Measurements from ENCODE around the gene THRB.
A peak's percentile ranks its signal among the peaks of the same experiment; 100 is the strongest.

THRB gene

GRCh38 chr3:24494618-24495325 is at the start of gene THRB:
TSS of gene THRB (minus strand) at chr3:24494850.
- DNase-seq: no peak

GRCh38 chr3:24541935-24542334 is 47.3 kb upstream of the THRB start:
- no peak for DNase-seq

DNA sequence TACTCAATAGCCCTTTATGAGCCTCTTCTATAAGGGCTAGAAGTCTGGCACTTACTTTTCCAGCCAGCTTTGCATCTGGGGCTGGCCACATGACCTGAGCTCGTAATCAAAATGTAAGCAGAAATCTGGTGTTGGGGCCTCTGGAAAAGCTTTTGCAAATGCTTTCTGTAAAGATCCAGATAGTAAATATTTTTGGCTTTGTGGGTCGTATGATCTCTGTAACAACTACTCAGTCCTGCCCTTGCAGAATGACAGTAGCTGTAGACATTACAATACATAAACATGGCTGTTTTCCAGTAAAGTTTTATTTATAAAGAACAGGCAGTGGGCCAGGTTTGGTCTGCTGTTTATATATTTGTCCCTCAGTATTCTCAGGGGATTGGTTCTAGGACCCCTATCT is 46.2 kb upstream of the THRB start:
- no peak for DNase-seq

DNA sequence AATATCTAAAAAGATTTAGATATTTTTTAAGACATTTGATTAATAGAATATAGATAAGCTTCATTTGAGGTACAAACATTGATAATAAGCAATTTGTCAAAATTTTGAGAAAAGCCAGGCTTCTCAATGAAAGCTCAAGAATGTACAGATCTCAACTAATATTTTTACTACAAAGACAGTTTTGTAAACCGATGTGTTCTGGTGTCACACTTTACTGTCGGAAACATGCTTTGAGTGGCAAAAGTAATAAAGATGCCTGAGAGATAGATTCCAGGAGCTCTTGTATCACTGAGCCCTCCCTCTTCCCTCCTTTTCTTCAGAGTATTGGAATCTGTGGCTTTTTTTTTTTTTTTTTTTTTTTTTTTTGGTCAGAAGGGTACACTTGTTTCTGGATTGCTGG is 45.0 kb upstream of the THRB start:
- no peak for DNase-seq

DNA sequence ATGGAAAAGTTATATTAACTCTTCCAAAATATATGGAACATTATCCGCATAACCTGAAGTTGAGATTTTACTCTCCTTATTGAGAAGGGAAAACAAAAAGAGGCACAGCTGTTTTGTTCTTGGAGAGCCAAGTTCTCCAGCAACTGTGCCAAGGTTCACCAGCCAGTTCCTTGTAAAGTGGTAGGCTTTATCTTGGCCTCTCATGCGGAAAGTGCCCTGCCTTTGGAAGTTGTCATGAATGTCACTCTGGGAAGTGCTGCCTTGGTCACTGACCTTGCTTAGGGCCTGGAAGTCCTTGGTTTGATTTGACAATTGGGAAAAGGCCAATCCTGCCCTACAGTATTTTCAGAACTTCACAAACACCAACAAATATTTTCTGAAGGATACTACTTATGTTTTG is 44.2 kb upstream of the THRB start:
- DNase-seq: no peak

DNA sequence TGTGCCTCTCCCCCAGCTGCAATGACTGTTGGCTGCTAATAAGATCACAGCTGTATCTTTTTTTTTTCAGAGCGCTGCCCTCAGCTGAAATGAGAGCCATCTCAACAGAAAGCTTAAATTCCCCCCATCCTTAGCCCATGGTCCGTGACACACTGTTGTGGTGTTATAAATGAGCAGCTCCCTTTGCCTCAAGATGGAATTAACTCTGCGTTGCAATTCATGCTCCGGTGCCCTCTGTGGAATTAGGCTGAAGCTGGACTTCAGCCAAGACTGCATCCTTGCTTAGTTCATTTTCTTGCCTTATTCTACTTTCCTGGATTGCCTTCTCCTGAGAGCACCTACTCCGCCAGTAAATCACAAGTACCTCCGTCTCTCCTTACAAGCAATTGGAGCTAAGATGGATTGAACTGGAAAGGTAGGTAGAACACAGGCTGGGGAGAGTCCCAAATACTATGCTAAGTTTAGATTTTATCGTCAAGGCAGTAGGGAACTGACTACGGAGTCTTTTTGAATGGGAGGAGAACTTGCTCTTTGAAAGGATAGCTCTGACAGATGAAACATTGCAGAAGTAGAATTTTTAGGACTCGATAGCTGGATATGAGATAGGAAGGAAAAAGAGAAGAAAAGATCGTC is 39.0 kb upstream of the THRB start:
- DNase-seq: no peak

GRCh38 chr3:24530471-24530870 is 35.8 kb upstream of the THRB start:
- DNase-seq: no peak

DNA sequence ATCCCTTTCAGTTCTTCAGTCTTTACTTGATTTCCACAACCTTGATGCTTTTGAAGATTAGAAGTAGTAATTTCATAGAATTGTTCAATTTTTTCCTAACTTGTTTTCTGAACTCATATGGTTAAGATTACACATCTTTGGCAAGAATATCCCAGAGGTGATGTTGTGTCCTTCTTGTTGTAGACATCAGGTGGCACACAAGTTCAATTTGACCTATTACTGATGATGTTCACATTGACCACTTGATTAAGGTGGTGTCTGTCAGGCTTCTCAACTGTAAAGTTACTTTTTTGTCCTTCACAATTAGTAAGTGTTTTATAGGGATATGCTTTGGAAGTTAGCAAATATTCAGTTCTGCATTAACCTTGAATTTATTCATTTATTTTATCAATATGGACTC is 34.6 kb upstream of the THRB start:
- DNase-seq: no peak

DNA sequence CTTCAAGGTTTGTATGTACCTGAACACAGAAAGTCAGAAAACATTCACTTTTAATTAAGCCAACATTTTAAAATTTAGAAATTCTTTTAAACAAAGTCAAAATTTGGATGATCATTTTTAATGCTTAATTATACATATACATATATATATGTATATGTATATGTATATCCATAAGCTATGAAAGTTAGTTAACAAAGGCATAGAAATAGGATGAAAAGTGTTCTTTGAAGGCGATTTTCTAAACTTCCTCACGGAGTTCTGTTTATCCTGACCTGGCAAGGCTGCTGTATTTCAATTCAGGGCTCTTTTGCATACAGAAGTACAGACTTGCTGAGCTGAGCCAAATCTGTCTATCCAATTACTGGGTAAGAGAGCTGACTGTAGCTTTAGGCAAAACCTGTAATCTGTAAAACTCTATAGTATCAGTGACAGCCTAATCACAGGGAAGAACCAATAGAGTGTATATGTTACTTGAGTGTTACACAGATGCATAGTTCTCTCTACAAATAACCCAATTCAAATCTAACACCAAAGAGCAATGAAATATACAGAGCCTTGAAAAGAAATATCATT is 32.1 kb upstream of the THRB start:
- DNase-seq: no peak

DNA sequence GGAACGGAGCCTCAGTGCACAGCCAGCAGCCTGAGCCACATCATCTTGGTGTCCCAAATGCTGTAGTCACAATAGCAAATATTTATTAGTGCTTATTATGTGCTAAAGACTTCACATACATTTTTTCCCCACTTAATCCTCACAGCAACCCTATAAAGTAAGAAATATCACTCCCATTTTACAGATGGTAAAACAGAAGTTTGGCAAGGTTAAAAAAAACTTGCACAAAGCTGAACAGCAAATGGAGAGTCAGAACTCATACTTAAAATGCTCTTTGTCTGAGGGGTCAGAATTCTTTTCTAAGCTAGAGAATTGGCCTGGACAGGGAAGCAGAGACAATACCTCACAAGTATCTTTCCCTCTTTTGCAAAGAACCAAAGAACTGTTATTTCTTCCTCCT is 30.9 kb upstream of the THRB start:
- no peak for DNase-seq

GRCh38 chr3:24525022-24525421 is 30.4 kb upstream of the THRB start:
- DNase-seq: no peak

- DNase-seq: no peak
Measured at GRCh38 chr3:24523988-24524727, 29.5 kb upstream of the THRB start.

DNA sequence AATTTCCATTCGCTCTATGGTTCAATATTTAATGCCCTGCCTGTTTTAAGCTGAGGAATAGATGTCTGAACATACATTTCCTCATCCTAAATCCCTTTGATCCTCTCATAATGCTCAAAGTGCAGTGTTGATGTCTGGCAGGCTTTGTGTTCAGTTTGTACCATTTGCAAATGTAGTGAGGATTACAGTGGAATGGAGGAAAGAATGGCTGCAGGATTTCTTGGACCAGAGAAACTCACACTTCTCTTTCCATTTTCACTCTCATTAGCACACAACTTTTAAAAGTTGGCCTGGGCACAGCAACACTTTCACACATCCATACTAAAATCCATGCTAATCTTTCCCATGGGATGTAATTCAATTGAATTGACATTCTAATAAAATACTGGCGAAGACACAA is 28.6 kb upstream of the THRB start:
- no peak for DNase-seq

DNA sequence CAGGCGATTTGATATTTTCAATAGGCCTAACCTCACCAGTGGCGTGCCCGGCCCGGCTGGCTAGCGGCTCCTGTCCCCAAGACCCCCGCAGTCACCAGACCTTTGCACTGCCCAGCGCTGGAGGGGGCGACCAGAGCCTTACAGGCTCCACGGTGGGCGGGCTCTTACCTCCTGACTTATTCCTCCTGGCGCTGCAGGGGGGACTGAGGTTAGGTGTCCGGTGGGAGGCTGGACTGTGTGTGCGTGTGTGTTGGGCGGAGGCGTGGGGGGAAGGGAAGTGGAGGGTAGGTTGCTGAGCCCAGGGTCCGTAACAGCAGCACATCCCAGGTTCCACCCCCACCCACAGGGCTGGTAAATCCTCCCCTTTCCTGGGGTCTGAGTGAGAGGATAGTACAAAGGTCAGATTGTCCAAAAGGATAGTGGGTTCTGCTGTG is 27.5 kb upstream of the THRB start:
- DNase-seq: no peak

- peak; percentile 22 for DNase-seq
Measured at GRCh38 chr3:24521420-24522145, 26.9 kb upstream of the THRB start.

DNA sequence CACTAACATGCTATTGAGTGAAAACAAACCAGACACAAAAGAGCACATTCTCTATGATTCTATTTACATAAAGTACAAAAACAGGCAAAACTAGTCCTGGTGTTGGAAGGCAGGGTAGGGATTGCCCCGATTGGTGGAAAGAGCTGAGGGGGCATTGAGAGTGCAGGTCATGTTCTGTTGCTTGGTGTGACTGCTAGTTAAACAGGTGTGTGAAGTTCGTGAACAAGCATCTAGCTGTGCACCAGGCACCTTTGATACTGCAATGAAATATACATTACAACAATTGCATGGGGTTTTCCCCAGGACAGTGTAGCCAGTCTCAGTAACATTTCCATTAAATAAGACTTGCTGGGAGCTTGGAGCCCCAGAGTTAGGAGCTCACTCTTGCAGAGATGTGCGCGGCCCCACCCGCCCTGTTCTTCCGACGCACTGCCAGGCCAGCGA is 26.3 kb upstream of the THRB start:
- DNase-seq: no peak

GRCh38 chr3:24520101-24520495 is 25.4 kb upstream of the THRB start:
- DNase-seq: no peak

DNA sequence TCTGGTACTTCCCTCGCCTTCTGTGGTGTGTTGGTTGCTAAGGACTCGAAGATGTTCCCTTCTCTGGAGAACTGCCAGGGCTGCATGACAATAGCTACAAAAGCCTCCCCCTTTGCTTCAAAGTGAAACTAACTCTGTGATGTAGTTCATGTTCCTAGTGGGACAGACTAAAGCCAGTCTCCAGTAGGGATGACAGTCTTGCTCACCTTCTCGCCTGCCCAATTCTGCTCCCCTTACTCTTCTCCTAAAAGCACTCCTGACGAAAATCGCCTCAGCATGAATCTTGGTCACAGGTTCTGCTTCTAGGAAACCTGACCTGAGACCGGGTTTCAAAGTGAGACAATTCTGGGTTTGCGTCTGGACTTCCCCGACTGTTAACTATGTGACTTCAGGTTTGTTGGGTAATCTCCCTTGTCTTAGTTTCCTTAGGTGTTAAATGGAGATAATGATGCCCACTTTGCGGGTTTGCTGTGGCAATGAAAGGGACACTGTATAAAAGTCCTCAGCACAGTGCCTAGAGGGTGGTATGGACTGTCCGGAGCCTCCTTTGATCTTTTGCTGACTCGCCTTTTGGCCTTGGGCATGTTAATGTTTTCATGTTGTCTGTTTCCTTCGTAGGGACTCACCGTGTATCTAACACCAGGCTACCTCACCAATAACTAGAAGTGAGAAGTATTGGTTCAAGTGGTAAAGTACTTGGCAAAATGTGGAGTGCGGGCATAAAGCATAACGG is 24.9 kb upstream of the THRB start:
- no peak for DNase-seq

- no peak for DNase-seq
Measured at GRCh38 chr3:24518990-24519367, 24.3 kb upstream of the THRB start.

- DNase-seq: no peak
Measured at GRCh38 chr3:24514119-24514518, 19.5 kb upstream of the THRB start.

- DNase-seq: no peak
Measured at GRCh38 chr3:24513463-24513862, 18.8 kb upstream of the THRB start.

DNA sequence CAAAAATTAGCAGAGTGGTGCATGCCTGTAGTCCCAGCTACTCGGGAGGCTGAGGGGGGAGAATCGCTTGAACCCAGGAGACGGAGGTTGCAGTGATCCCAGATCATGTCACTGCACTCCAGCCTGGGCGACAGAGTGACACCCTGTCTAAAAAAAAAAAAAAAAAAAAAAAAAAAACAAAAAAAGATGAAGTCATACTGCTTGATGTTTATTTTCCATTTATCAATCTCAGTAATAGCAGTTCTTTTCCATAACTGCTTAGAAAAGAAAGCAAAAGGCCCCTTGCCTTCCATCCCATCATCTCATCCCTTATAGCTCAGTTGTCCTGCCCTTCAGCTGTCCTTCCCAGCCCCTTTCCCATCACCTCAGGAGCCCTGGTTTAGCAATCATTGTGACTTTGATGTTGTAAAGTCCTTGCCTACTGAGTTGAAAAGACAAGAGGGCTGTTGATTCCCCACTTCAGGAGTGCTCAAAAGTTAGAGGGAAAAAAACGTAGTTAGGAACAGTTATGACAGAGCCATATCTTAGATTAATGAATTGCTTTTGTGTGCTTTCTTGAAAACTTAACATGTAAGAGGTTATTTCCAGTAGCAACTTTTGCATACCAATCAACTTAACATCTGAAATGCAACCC is 18.0 kb upstream of the THRB start:
- no peak for DNase-seq

Data from NCI-H1105 (cell line).